ENCODE measurements around the gene FMN1.

DNA sequence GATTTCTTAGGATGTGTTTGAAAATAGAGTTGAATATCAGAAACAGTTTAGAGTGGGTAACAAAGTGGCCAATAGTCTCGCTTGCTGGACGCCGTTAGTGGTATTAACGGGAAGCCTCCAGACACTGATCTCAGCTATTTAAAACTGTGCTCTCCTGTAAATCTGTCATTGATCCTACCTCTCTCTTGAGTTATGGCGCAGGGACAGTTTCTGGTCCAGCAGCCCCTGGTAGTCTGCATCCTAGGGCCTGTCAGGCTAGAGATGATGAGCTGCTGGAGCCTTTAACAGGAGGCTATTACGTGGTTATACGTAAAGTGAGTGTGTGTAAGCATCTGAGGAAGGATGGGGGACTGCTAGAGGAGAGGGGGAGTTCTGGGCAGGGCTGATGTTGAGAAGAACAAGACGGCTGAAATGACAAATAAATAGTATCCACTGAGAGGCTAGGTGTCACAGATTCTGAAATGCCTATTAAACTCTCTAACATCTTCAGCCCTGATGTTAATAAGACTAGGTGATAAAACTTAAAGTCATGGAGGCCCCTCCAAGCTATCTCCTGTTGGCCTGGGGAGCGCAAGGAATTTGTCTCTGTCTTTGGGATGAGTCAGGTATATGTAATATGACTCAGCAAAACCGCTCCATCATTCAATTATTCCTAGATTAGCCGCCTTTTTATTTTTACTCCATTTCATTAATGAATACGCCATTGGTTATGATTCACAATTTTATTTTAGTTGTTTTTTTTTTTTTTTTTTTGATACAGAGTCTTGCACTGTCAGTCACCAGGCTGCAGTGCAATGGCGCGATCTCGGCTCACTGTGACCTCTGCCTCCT lies 321.0 kb downstream of the FMN1 start:
- TF ChIP-seq, protein P1, sequence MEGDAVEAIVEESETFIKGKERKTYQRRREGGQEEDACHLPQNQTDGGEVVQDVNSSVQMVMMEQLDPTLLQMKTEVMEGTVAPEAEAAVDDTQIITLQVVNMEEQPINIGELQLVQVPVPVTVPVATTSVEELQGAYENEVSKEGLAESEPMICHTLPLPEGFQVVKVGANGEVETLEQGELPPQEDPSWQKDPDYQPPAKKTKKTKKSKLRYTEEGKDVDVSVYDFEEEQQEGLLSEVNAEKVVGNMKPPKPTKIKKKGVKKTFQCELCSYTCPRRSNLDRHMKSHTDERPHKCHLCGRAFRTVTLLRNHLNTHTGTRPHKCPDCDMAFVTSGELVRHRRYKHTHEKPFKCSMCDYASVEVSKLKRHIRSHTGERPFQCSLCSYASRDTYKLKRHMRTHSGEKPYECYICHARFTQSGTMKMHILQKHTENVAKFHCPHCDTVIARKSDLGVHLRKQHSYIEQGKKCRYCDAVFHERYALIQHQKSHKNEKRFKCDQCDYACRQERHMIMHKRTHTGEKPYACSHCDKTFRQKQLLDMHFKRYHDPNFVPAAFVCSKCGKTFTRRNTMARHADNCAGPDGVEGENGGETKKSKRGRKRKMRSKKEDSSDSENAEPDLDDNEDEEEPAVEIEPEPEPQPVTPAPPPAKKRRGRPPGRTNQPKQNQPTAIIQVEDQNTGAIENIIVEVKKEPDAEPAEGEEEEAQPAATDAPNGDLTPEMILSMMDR (IDR thresholded peaks at IDR 0.05) = no peak
- TF ChIP-seq POLR2A (IDR thresholded peaks at IDR 0.05) (no peak), POLR2AphosphoS5 (IDR thresholded peaks at IDR 0.05; ENCODE audit: insufficient read depth in 1 of 2, low read depth in 1 of 2) (peak in 1 of 2 donors; percentile 8)

All from vagina (tissue), 2 donors.